ENCODE data around the gene RIOK2.

Gene RIOK2

GRCh38 chr5:97164846-97165245, 18.2 kb downstream of the RIOK2 start:
- Histone ChIP-seq H2AK5ac (ENCODE audit: low read length) (no peak overlapping the region), H2BK15ac (replicated peaks; ENCODE audit: low read depth) (no peak overlapping the region), H3K27me3 (ENCODE audit: insufficient read depth, low read length, poor library complexity) (no peaks in the 10 kb centered on the region), H4K8ac (ENCODE audit: low read depth, low read length) (no peak overlapping the region), H2BK5ac (ENCODE audit: low read length) (no peak overlapping the region), H3K4me3 (ENCODE audit: low read length) (no peak overlapping the region), H3K4me1 (ENCODE audit: control insufficient read depth, low read depth, low read length) (no peaks in the 10 kb centered on the region), H3K9ac (ENCODE audit: low read length) (no peak overlapping the region), H4K5ac (ENCODE audit: low read length) (no peak overlapping the region), H2BK120ac (ENCODE audit: low read depth, low read length) (no peak overlapping the region), H3K4ac (ENCODE audit: low read depth, low read length) (no peak overlapping the region), H3K18ac (ENCODE audit: low read length) (no peak overlapping the region), H3K36me3 (ENCODE audit: control insufficient read depth, insufficient read depth, low read length) (no peaks in the 10 kb centered on the region), H3K27ac (ENCODE audit: low read depth, low read length) (no peak overlapping the region), H3K23ac (ENCODE audit: low read length) (no peak overlapping the region), H3K56ac (ENCODE audit: low read length) (no peak overlapping the region), H3K79me1 (ENCODE audit: low read length) (no peaks in the 10 kb centered on the region), H3K4me2 (ENCODE audit: low read length) (no peak overlapping the region), H3K79me2 (ENCODE audit: control insufficient read depth, insufficient read depth, low read length) (no peaks in the 10 kb centered on the region)
- DNase-seq = no peak

GRCh38 chr5:97163790-97164285, 19.2 kb downstream of the RIOK2 start:
- Histone ChIP-seq H3K4me2 (ENCODE audit: low read length) (no peak overlapping the region), H3K36me3 (ENCODE audit: control insufficient read depth, insufficient read depth, low read length) (no peaks in the 10 kb centered on the region), H3K4me1 (ENCODE audit: control insufficient read depth, low read depth, low read length) (no peaks in the 10 kb centered on the region), H3K4ac (ENCODE audit: low read depth, low read length) (no peak overlapping the region), H2AK5ac (ENCODE audit: low read length) (no peak overlapping the region), H2BK5ac (ENCODE audit: low read length) (no peak overlapping the region), H3K23ac (ENCODE audit: low read length) (no peak overlapping the region), H3K56ac (ENCODE audit: low read length) (no peak overlapping the region), H3K79me2 (ENCODE audit: control insufficient read depth, insufficient read depth, low read length) (no peaks in the 10 kb centered on the region), H3K9ac (ENCODE audit: low read length) (no peak overlapping the region), H4K5ac (ENCODE audit: low read length) (no peak overlapping the region), H4K8ac (ENCODE audit: low read depth, low read length) (no peak overlapping the region), H2BK15ac (replicated peaks; ENCODE audit: low read depth) (no peak overlapping the region), H3K18ac (ENCODE audit: low read length) (no peak overlapping the region), H3K79me1 (ENCODE audit: low read length) (no peaks in the 10 kb centered on the region), H2BK120ac (ENCODE audit: low read depth, low read length) (no peak overlapping the region), H3K27me3 (ENCODE audit: insufficient read depth, low read length, poor library complexity) (no peaks in the 10 kb centered on the region), H3K4me3 (ENCODE audit: low read length) (no peak overlapping the region), H3K27ac (ENCODE audit: low read depth, low read length) (no peak overlapping the region)
- no peak for DNase-seq
- WGBS (ENCODE audit: extremely low coverage, insufficient coverage, low lambda C conversion rate) = no CpG with 5 or more reads among the region's 5 CpGs

GRCh38 chr5:97163360-97163764, 19.7 kb downstream of the RIOK2 start:
- Histone ChIP-seq H3K27ac (ENCODE audit: low read depth, low read length) (no peak overlapping the region), H3K36me3 (ENCODE audit: control insufficient read depth, insufficient read depth, low read length) (no peaks in the 10 kb centered on the region), H3K56ac (ENCODE audit: low read length) (no peak overlapping the region), H3K79me2 (ENCODE audit: control insufficient read depth, insufficient read depth, low read length) (no peaks in the 10 kb centered on the region), H2BK5ac (ENCODE audit: low read length) (no peak overlapping the region), H3K18ac (ENCODE audit: low read length) (no peak overlapping the region), H3K4me3 (ENCODE audit: low read length) (no peak overlapping the region), H3K79me1 (ENCODE audit: low read length) (no peaks in the 10 kb centered on the region), H4K8ac (ENCODE audit: low read depth, low read length) (no peak overlapping the region), H2BK15ac (replicated peaks; ENCODE audit: low read depth) (no peak overlapping the region), H3K27me3 (ENCODE audit: insufficient read depth, low read length, poor library complexity) (no peaks in the 10 kb centered on the region), H3K4me2 (ENCODE audit: low read length) (no peak overlapping the region), H2BK120ac (ENCODE audit: low read depth, low read length) (no peak overlapping the region), H3K23ac (ENCODE audit: low read length) (no peak overlapping the region), H3K9ac (ENCODE audit: low read length) (no peak overlapping the region), H3K4ac (ENCODE audit: low read depth, low read length) (no peak overlapping the region), H4K5ac (ENCODE audit: low read length) (no peak overlapping the region), H2AK5ac (ENCODE audit: low read length) (no peak overlapping the region), H3K4me1 (ENCODE audit: control insufficient read depth, low read depth, low read length) (no peaks in the 10 kb centered on the region)
- DNase-seq = peak; percentile 9

- Histone ChIP-seq H3K27ac (ENCODE audit: low read depth, low read length) (no peak overlapping the region), H3K4ac (ENCODE audit: low read depth, low read length) (no peak overlapping the region)
Measured at GRCh38 chr5:97162045-97162444, 21.0 kb downstream of the RIOK2 start.

GRCh38 chr5:97157689-97158088, 25.4 kb downstream of the RIOK2 start:
- no peak overlapping the region for H3K9ac ChIP-seq (ENCODE audit: low read length)
- H3K4me2 ChIP-seq (ENCODE audit: low read length) = no peak overlapping the region
- H4K8ac ChIP-seq (ENCODE audit: low read depth, low read length) = no peak overlapping the region
- no peaks in the 10 kb centered on the region for H3K36me3 ChIP-seq (ENCODE audit: control insufficient read depth, insufficient read depth, low read length)
- H3K56ac ChIP-seq (ENCODE audit: low read length) = no peak overlapping the region
- no peaks in the 10 kb centered on the region for H3K79me1 ChIP-seq (ENCODE audit: low read length)
- H3K27ac ChIP-seq (ENCODE audit: low read depth, low read length) = no peak overlapping the region
- no CpG with 5 or more reads among the region's 2 CpGs for WGBS (ENCODE audit: extremely low coverage, insufficient coverage, low lambda C conversion rate)
- H3K4ac ChIP-seq (ENCODE audit: low read depth, low read length) = no peak overlapping the region
- H2BK120ac ChIP-seq (ENCODE audit: low read depth, low read length) = no peak overlapping the region
- H2BK5ac ChIP-seq (ENCODE audit: low read length) = no peak overlapping the region
- no peak overlapping the region for H3K4me3 ChIP-seq (ENCODE audit: low read length)
- H3K27me3 ChIP-seq (ENCODE audit: insufficient read depth, low read length, poor library complexity) = no peaks in the 10 kb centered on the region
- H4K5ac ChIP-seq (ENCODE audit: low read length) = no peak overlapping the region
- no peaks in the 10 kb centered on the region for H3K79me2 ChIP-seq (ENCODE audit: control insufficient read depth, insufficient read depth, low read length)
- no peak overlapping the region for H2BK15ac ChIP-seq (replicated peaks; ENCODE audit: low read depth)
- DNase-seq = no peak
- H3K4me1 ChIP-seq (ENCODE audit: control insufficient read depth, low read depth, low read length) = no peaks in the 10 kb centered on the region
- no peak overlapping the region for H2AK5ac ChIP-seq (ENCODE audit: low read length)
- no peak overlapping the region for H3K23ac ChIP-seq (ENCODE audit: low read length)
- no peak overlapping the region for H3K18ac ChIP-seq (ENCODE audit: low read length)

More at GRCh38 chr5:97162045-97162444, 21.0 kb downstream of the RIOK2 start:
- Histone ChIP-seq H3K56ac (ENCODE audit: low read length) (no peak overlapping the region), H2AK5ac (ENCODE audit: low read length) (no peak overlapping the region), H2BK120ac (ENCODE audit: low read depth, low read length) (no peak overlapping the region), H2BK5ac (ENCODE audit: low read length) (no peak overlapping the region), H3K23ac (ENCODE audit: low read length) (no peak overlapping the region), H3K4me2 (ENCODE audit: low read length) (no peak overlapping the region), H3K4me3 (ENCODE audit: low read length) (no peak overlapping the region), H4K8ac (ENCODE audit: low read depth, low read length) (no peak overlapping the region), H4K5ac (ENCODE audit: low read length) (no peak overlapping the region), H3K9ac (ENCODE audit: low read length) (no peak overlapping the region), H3K79me1 (ENCODE audit: low read length) (no peaks in the 10 kb centered on the region), H3K18ac (ENCODE audit: low read length) (no peak overlapping the region), H2BK15ac (replicated peaks; ENCODE audit: low read depth) (no peak overlapping the region), H3K27me3 (ENCODE audit: insufficient read depth, low read length, poor library complexity) (no peaks in the 10 kb centered on the region), H3K4me1 (ENCODE audit: control insufficient read depth, low read depth, low read length) (no peaks in the 10 kb centered on the region), H3K36me3 (ENCODE audit: control insufficient read depth, insufficient read depth, low read length) (no peaks in the 10 kb centered on the region), H3K79me2 (ENCODE audit: control insufficient read depth, insufficient read depth, low read length) (no peaks in the 10 kb centered on the region)
- no CpG with 5 or more reads among the region's 4 CpGs for WGBS (ENCODE audit: extremely low coverage, insufficient coverage, low lambda C conversion rate)
- DNase-seq = peak; percentile 78

- H3K56ac ChIP-seq (ENCODE audit: low read length) = no peak overlapping the region
- H2BK15ac ChIP-seq (replicated peaks; ENCODE audit: low read depth) = no peak overlapping the region
- H3K4ac ChIP-seq (ENCODE audit: low read depth, low read length) = no peak overlapping the region
- no peaks in the 10 kb centered on the region for H3K27me3 ChIP-seq (ENCODE audit: insufficient read depth, low read length, poor library complexity)
- H2AK5ac ChIP-seq (ENCODE audit: low read length) = no peak overlapping the region
- H3K23ac ChIP-seq (ENCODE audit: low read length) = no peak overlapping the region
- H4K8ac ChIP-seq (ENCODE audit: low read depth, low read length) = no peak overlapping the region
- no peak overlapping the region for H3K9ac ChIP-seq (ENCODE audit: low read length)
- H2BK120ac ChIP-seq (ENCODE audit: low read depth, low read length) = no peak overlapping the region
- H3K27ac ChIP-seq (ENCODE audit: low read depth, low read length) = no peak overlapping the region
- no peak overlapping the region for H3K18ac ChIP-seq (ENCODE audit: low read length)
- 100% methylated on average over 1 of the region's 3 CpGs for WGBS (ENCODE audit: extremely low coverage, insufficient coverage, low lambda C conversion rate)
- no peak overlapping the region for H2BK5ac ChIP-seq (ENCODE audit: low read length)
- no peak overlapping the region for H3K4me3 ChIP-seq (ENCODE audit: low read length)
- no peaks in the 10 kb centered on the region for H3K79me1 ChIP-seq (ENCODE audit: low read length)
- H3K4me2 ChIP-seq (ENCODE audit: low read length) = no peak overlapping the region
- no peaks in the 10 kb centered on the region for H3K79me2 ChIP-seq (ENCODE audit: control insufficient read depth, insufficient read depth, low read length)
- H3K4me1 ChIP-seq (ENCODE audit: control insufficient read depth, low read depth, low read length) = no peaks in the 10 kb centered on the region
- no peak for DNase-seq
- H3K36me3 ChIP-seq (ENCODE audit: control insufficient read depth, insufficient read depth, low read length) = no peaks in the 10 kb centered on the region
- no peak overlapping the region for H4K5ac ChIP-seq (ENCODE audit: low read length)
Measured at GRCh38 chr5:97151370-97151769, 31.7 kb downstream of the RIOK2 start.
